ENCODE measurements around the gene ZBTB14. TPM values are rescaled to one million over a fixed set of nuclear protein-coding genes. Genes with fewer than 3 reads are reported as not detected.

ZBTB14 gene
- total and polyA plus RNA-seq, 2 experiments from 2014 or later, result 9.6 to 10.6 TPM

DNA sequence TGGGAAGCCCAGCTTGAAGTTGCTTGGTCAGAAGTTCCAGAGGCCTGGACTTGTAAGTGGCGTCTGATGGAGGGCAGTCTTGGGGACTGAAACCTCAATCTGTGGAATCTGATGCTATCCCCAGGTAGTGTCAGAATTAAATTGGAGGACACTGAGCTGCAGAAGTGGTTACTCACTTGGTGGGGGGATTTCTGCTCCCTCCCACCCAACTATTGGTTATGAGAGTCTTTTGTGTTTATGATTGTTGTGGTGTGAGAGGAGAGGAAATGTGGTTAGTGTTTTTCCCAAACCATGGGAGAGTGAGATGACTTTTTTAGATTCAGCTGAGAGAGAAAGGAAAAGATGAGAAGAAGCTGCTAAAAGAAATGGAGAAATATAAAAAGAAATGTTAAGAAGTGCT, 12.8 kb downstream of the ZBTB14 start:
- no peaks in the 10 kb centered on the region for H3K79me2 ChIP-seq (ENCODE audit: insufficient read depth)
- no peaks in the 10 kb centered on the region for H4K20me1 ChIP-seq (ENCODE audit: insufficient read depth)
- H3K9me3 ChIP-seq (ENCODE audit: low read depth), result no peaks in the 10 kb centered on the region
- in situ Hi-C loops (cut with MboI), result no loop called here
- H3K4me2 ChIP-seq (ENCODE audit: unreplicated experiment), result no peak overlapping the region
- WGBS, 2 experiments (ENCODE audit: low coverage in 1 of 2, low lambda C conversion rate in 2 of 2, missing lambda C conversion rate in 2 of 2), result 100% methylated on average over 1 of the region's 1 CpG
- no peak overlapping the region for H3K9ac ChIP-seq
- H3K4me3 ChIP-seq, result no peak overlapping the region
- H3K36me3 ChIP-seq (ENCODE audit: low read depth), result no peaks in the 10 kb centered on the region
- no peaks in the 10 kb centered on the region for H3K27me3 ChIP-seq (replicated peaks; ENCODE audit: insufficient read depth)
- H3F3A ChIP-seq (ENCODE audit: insufficient read depth), result no peaks in the 10 kb centered on the region
- no peak overlapping the region for H3K27ac ChIP-seq
- H2AFZ ChIP-seq, result no peak overlapping the region
- TF ChIP-seq EZH2phosphoT487 (IDR thresholded peaks at IDR 0.05; ENCODE audit: insufficient read depth, low read depth) (no peak), EZH2 (IDR thresholded peaks at IDR 0.05; ENCODE audit: insufficient read depth, poor library complexity, severe bottlenecking) (no peak)
- H3K9me2 ChIP-seq (ENCODE audit: insufficient read depth), result no peaks in the 10 kb centered on the region
- no peaks in the 10 kb centered on the region for H3K4me1 ChIP-seq (ENCODE audit: insufficient read depth)
- no peak for DNase-seq

- in situ Hi-C loops (cut with MboI), result no loop called here
- no peaks in the 10 kb centered on the region for H4K20me1 ChIP-seq (ENCODE audit: insufficient read depth)
- H3K79me2 ChIP-seq (ENCODE audit: insufficient read depth), result no peaks in the 10 kb centered on the region
- no peaks in the 10 kb centered on the region for H3K4me1 ChIP-seq (ENCODE audit: insufficient read depth)
- H3K4me3 ChIP-seq, result no peak overlapping the region
- TF ChIP-seq EZH2phosphoT487 (IDR thresholded peaks at IDR 0.05; ENCODE audit: insufficient read depth, low read depth) (no peak), EZH2 (IDR thresholded peaks at IDR 0.05; ENCODE audit: insufficient read depth, poor library complexity, severe bottlenecking) (no peak)
- no peak overlapping the region for H3K9ac ChIP-seq
- H3F3A ChIP-seq (ENCODE audit: insufficient read depth), result no peaks in the 10 kb centered on the region
- no peak overlapping the region for H3K27ac ChIP-seq
- H3K36me3 ChIP-seq (ENCODE audit: low read depth), result no peaks in the 10 kb centered on the region
- H2AFZ ChIP-seq, result no peak overlapping the region
- no peaks in the 10 kb centered on the region for H3K27me3 ChIP-seq (replicated peaks; ENCODE audit: insufficient read depth)
- no peaks in the 10 kb centered on the region for H3K9me3 ChIP-seq (ENCODE audit: low read depth)
- WGBS, 2 experiments (ENCODE audit: low coverage in 1 of 2, low lambda C conversion rate in 2 of 2, missing lambda C conversion rate in 2 of 2), result 2 to 5% methylated on average over 3 of the region's 3 CpGs
- no peak for DNase-seq
- no peaks in the 10 kb centered on the region for H3K9me2 ChIP-seq (ENCODE audit: insufficient read depth)
- no peak overlapping the region for H3K4me2 ChIP-seq (ENCODE audit: unreplicated experiment)
These were observed 18.6 kb downstream of the ZBTB14 start for GRCh38 chr18:5276947-5277346.

- Histone ChIP-seq H2AFZ (no peak overlapping the region), H3K36me3 (ENCODE audit: low read depth) (no peaks in the 10 kb centered on the region), H3K79me2 (ENCODE audit: insufficient read depth) (no peaks in the 10 kb centered on the region), H4K20me1 (ENCODE audit: insufficient read depth) (no peaks in the 10 kb centered on the region), H3K4me3 (no peak overlapping the region), H3K9me3 (ENCODE audit: low read depth) (no peaks in the 10 kb centered on the region), H3K27ac (no peak overlapping the region), H3F3A (ENCODE audit: insufficient read depth) (no peaks in the 10 kb centered on the region), H3K4me1 (ENCODE audit: insufficient read depth) (no peaks in the 10 kb centered on the region), H3K9ac (no peak overlapping the region), H3K4me2 (ENCODE audit: unreplicated experiment) (no peak overlapping the region), H3K27me3 (replicated peaks; ENCODE audit: insufficient read depth) (no peaks in the 10 kb centered on the region), H3K9me2 (ENCODE audit: insufficient read depth) (no peaks in the 10 kb centered on the region)
- no peak for DNase-seq
- TF ChIP-seq EZH2 (IDR thresholded peaks at IDR 0.05; ENCODE audit: insufficient read depth, poor library complexity, severe bottlenecking) (no peak), EZH2phosphoT487 (IDR thresholded peaks at IDR 0.05; ENCODE audit: insufficient read depth, low read depth) (no peak)
- in situ Hi-C loops (cut with MboI), result no loop called here
- 30 to 72% methylated on average over 1 of the region's 1 CpG for WGBS, 2 experiments (ENCODE audit: low coverage in 1 of 2, low lambda C conversion rate in 2 of 2, missing lambda C conversion rate in 2 of 2)
These were observed 19.7 kb downstream of the ZBTB14 start for GRCh38 chr18:5275872-5276271.

DNA sequence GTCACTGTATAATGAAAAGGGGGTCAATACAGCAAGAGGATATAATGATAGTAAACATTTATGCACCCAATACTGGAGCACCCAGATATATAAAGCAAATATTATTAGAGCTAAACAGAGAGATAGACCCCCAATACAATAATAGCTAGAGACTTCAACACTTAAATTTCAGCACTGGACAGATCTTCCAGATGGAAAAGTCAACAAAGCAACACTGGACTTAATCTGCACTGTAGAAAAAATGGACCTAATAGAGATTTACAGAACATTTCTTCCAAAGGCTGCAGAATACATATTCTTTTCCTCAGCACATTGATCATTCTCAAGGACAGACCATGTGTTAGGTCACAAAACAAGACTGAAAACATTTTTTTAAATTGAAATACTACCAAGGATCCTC, 26.7 kb downstream of the ZBTB14 start:
- no peaks in the 10 kb centered on the region for H3K79me2 ChIP-seq (ENCODE audit: insufficient read depth)
- TF ChIP-seq EZH2phosphoT487 (IDR thresholded peaks at IDR 0.05; ENCODE audit: insufficient read depth, low read depth), result no peak
- TF ChIP-seq EZH2 (IDR thresholded peaks at IDR 0.05; ENCODE audit: insufficient read depth, poor library complexity, severe bottlenecking), result no peak
- H3K4me2 ChIP-seq (ENCODE audit: unreplicated experiment), result no peak overlapping the region
- no peaks in the 10 kb centered on the region for H3K4me1 ChIP-seq (ENCODE audit: insufficient read depth)
- H3K4me3 ChIP-seq, result no peak overlapping the region
- no peaks in the 10 kb centered on the region for H3F3A ChIP-seq (ENCODE audit: insufficient read depth)
- no peaks in the 10 kb centered on the region for H3K9me2 ChIP-seq (ENCODE audit: insufficient read depth)
- H2AFZ ChIP-seq, result no peak overlapping the region
- no peak overlapping the region for H3K27ac ChIP-seq
- in situ Hi-C loops (cut with MboI), result no loop called here
- H3K27me3 ChIP-seq (replicated peaks; ENCODE audit: insufficient read depth), result no peaks in the 10 kb centered on the region
- DNase-seq, result no peak
- H3K36me3 ChIP-seq (ENCODE audit: low read depth), result no peaks in the 10 kb centered on the region
- no peaks in the 10 kb centered on the region for H4K20me1 ChIP-seq (ENCODE audit: insufficient read depth)
- no peak overlapping the region for H3K9ac ChIP-seq
- H3K9me3 ChIP-seq (ENCODE audit: low read depth), result no peaks in the 10 kb centered on the region

DNA sequence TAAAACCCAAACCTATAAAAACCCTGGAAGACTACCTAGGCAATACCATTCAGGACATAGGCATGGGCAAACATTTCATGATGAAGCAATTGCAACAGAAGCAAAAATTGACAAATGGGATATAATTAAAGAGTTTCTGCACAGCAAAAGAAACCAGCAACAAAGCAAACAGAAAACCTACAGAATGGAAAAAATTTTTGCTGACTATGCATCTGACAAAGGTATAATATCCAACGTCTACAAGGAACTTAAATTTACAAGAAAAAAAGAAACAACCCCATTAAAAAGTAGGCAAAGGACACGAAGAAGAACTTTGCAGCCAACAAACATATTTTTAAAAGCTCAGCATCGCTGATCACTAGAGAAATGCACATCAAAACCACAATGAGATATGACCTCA, 28.8 kb downstream of the ZBTB14 start:
- Histone ChIP-seq H3K9me3 (ENCODE audit: low read depth) (no peaks in the 10 kb centered on the region), H3K27ac (no peak overlapping the region), H3K79me2 (ENCODE audit: insufficient read depth) (no peaks in the 10 kb centered on the region), H3K27me3 (replicated peaks; ENCODE audit: insufficient read depth) (no peaks in the 10 kb centered on the region), H3K36me3 (ENCODE audit: low read depth) (no peaks in the 10 kb centered on the region), H3K9me2 (ENCODE audit: insufficient read depth) (no peaks in the 10 kb centered on the region), H4K20me1 (ENCODE audit: insufficient read depth) (no peaks in the 10 kb centered on the region), H3K4me3 (no peak overlapping the region), H3K4me2 (ENCODE audit: unreplicated experiment) (no peak overlapping the region), H3K4me1 (ENCODE audit: insufficient read depth) (no peaks in the 10 kb centered on the region), H2AFZ (no peak overlapping the region), H3F3A (ENCODE audit: insufficient read depth) (no peaks in the 10 kb centered on the region), H3K9ac (no peak overlapping the region)
- in situ Hi-C loops (cut with MboI), result no loop called here
- 31 to 39% methylated on average over 3 of the region's 3 CpGs for WGBS, 2 experiments (ENCODE audit: low coverage in 1 of 2, low lambda C conversion rate in 2 of 2, missing lambda C conversion rate in 2 of 2)
- no peak for TF ChIP-seq EZH2phosphoT487 (IDR thresholded peaks at IDR 0.05; ENCODE audit: insufficient read depth, low read depth)
- TF ChIP-seq EZH2 (IDR thresholded peaks at IDR 0.05; ENCODE audit: insufficient read depth, poor library complexity, severe bottlenecking), result no peak
- no peak for DNase-seq
